Measurements from ENCODE around the gene MTCH1.

DNA sequence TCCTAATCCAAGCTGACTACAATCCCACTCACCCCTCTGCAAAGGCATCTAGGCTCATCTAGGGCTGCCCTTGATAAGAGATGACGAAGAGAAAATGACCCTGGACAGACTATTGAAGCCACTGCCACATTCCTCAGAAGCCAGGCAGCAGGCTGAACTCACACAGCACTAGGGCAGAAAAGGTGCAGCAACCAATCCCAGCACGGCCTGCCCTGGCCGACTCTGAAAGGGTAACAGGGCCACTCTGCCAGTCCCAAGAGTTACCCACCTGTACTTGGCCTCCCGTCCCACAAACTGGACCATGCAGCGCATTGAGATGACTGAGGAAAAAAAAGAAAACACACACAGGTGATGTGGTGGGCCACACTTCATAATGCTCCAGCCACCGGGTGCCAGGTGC, 9.1 kb downstream of the MTCH1 start:
- no peak for TF ChIP-seq POLR2A (IDR thresholded peaks at IDR 0.05; ENCODE audit: low read depth, low read length)
- TF ChIP-seq SMC3 (IDR thresholded peaks at IDR 0.05; ENCODE audit: low read depth, low read length) = no peak
- TF ChIP-seq, protein P1, sequence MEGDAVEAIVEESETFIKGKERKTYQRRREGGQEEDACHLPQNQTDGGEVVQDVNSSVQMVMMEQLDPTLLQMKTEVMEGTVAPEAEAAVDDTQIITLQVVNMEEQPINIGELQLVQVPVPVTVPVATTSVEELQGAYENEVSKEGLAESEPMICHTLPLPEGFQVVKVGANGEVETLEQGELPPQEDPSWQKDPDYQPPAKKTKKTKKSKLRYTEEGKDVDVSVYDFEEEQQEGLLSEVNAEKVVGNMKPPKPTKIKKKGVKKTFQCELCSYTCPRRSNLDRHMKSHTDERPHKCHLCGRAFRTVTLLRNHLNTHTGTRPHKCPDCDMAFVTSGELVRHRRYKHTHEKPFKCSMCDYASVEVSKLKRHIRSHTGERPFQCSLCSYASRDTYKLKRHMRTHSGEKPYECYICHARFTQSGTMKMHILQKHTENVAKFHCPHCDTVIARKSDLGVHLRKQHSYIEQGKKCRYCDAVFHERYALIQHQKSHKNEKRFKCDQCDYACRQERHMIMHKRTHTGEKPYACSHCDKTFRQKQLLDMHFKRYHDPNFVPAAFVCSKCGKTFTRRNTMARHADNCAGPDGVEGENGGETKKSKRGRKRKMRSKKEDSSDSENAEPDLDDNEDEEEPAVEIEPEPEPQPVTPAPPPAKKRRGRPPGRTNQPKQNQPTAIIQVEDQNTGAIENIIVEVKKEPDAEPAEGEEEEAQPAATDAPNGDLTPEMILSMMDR (conservative IDR thresholded peaks at IDR 0.05; ENCODE audit: low read depth, low read length) = no peak
- TF ChIP-seq CEBPB (IDR thresholded peaks at IDR 0.05; ENCODE audit: low read depth, low read length) = no peak

Measured in IMR-90 (cell line).